Stomach (tissue), 4 donors: ENCODE results near the gene CEACAM7.

Experiments
- EP300 ChIP-seq: sonication (generic); formaldehyde crosslinking; IDR thresholded peaks from one replicate; pipeline ENCODE4 v1.6.1; 2017; ENCODE audit warnings: antibody characterized with exemption
- POLR2A ChIP-seq, 4 donors: fragments of 450-650 bp; IDR thresholded peaks; one replicate each; pipeline ENCODE4 v1.6.1; 2016; ENCODE audit warnings: antibody characterized with exemption in 4 of 4, control low read depth in 2 of 4, mild to moderate bottlenecking in 1 of 4, moderate library complexity in 1 of 4
- POLR2AphosphoS5 ChIP-seq, 3 donors: sonication (generic); formaldehyde crosslinking; IDR thresholded peaks; one replicate each; pipeline ENCODE4 v1.6.1; 2016; ENCODE audit warnings: antibody characterized with exemption in 3 of 3
- TF ChIP-seq, protein P1 (sequence below), 7 experiments: fragments of 450-650 bp in 4 of 7; fragments of 200-600 bp in 3 of 7; sonication (generic) in 3 of 7; IDR thresholded peaks; one replicate each; pipeline ENCODE4 v1.5.1; 2016 to 2019; ENCODE audit warnings: antibody characterized with exemption in 7 of 7, control low read depth in 2 of 7, mild to moderate bottlenecking in 1 of 7

DNA sequence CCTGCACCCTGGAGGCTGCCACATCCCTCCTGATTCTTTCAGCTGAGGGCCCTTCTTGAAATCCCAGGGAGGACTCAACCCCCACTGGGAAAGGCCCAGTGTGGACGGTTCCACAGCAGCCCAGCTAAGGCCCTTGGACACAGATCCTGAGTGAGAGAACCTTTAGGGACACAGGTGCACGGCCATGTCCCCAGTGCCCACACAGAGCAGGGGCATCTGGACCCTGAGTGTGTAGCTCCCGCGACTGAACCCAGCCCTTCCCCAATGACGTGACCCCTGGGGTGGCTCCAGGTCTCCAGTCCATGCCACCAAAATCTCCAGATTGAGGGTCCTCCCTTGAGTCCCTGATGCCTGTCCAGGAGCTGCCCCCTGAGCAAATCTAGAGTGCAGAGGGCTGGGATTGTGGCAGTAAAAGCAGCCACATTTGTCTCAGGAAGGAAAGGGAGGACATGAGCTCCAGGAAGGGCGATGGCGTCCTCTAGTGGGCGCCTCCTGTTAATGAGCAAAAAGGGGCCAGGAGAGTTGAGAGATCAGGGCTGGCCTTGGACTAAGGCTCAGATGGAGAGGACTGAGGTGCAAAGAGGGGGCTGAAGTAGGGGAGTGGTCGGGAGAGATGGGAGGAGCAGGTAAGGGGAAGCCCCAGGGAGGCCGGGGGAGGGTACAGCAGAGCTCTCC, 13.5 kb upstream of the CEACAM7 start:
- no peak for TF ChIP-seq EP300
- TF ChIP-seq POLR2A (IDR thresholded peaks at IDR 0.05): no peak
- no peak for TF ChIP-seq POLR2AphosphoS5 (IDR thresholded peaks at IDR 0.05)
- TF ChIP-seq, protein P1, sequence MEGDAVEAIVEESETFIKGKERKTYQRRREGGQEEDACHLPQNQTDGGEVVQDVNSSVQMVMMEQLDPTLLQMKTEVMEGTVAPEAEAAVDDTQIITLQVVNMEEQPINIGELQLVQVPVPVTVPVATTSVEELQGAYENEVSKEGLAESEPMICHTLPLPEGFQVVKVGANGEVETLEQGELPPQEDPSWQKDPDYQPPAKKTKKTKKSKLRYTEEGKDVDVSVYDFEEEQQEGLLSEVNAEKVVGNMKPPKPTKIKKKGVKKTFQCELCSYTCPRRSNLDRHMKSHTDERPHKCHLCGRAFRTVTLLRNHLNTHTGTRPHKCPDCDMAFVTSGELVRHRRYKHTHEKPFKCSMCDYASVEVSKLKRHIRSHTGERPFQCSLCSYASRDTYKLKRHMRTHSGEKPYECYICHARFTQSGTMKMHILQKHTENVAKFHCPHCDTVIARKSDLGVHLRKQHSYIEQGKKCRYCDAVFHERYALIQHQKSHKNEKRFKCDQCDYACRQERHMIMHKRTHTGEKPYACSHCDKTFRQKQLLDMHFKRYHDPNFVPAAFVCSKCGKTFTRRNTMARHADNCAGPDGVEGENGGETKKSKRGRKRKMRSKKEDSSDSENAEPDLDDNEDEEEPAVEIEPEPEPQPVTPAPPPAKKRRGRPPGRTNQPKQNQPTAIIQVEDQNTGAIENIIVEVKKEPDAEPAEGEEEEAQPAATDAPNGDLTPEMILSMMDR (IDR thresholded peaks at IDR 0.05): no peak
